Fibroblast of skin of left biceps (primary cell): ENCODE results near the gene COL9A2.

Experiments
- DNase-seq, 2 experiments: peaks; one replicate each; pipeline ENCODE4 v3.0.0-alpha.2; 2013; ENCODE audit warnings: low read depth in 2 of 2

Gene COL9A2

DNA sequence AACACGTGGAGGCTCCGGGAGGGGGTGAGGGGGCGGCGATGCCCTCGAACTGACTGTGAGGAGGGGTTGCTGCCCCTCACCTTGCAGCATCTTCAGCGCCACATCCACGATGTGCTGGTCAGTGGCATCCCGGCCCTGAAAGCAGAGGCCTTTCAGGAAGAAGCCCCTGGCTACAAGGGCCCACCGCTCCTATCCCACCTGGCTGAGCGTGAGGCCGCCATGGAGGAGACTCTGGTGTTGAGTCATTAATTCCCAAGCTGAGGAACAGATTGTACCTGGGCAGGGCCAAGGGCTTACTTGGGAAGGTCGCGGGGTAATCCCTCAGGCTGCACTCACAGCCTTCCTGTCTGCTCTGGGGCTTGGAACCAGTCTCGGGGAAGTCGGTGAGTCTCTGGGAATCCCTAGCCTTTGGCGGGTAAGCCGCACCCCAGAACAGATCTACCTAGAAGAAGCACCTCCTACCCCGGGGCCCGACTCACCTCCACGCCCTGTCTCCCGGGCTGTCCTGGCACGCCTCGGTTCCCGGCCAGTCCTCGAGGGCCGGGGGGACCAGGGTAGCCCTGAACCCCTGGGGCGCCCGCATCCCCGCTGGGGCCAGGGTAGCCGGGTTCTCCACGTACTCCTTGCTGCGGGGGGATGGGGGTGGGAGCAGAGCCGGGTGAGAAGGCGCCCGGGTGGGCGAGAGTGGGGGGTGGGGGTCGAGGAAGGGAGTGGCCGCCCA, 13.9 kb downstream of the COL9A2 start:
- no peak for DNase-seq

DNA sequence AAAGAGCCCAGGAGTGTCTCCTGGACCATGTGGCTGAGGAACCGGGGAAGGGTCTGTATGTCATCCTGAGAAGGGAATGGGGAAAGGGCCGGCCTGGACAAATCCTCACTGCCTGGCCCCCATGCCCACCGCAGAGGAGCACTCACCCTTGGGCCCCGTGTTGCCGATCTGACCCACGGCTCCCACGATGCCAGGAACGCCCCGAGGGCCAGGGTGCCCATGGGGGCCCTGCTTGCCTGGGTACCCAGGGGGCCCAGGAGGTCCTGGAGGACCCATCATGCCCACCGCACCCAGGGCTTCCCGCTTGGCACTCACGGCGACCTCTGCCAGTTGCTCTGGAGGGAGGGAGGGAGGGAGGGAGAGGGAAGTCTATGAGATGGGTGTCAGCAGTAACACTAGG, 14.6 kb downstream of the COL9A2 start:
- no peak for DNase-seq

DNA sequence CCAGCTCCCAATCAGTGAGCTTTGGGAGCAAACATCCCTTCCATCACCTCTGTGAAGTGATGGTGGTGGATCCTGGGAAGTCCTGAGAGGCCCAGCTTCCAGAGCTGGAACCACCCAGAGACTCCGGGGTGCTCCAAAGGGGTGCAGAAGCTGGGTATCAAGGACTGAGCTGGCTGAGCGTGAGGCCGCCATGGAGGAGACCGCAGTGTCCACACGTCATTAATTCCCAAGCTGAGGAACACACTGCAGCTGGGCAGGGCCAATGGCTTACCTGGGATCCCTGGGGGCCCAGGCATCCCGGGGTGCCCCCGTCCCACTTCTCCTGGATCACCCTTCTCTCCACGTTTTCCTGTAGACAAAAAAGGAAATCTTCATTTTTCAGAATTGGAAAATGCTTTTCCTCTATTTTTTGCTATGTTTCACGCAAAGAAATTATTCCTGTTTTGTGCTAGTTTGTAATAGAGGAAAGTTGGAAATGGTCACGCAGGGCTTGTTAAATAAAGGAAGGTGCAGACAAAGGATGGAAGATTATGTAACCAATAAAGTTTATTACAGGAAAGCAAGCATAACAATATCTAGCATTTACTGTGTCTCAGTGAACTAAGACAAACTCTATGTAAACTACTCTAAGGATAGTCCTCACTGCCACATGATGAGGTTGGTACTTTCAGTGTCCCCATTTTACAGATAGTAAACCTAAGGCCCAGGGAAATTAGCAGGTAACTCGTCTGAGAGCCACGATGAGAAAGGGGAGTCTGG, 15.4 kb downstream of the COL9A2 start:
- DNase-seq = no peak

- DNase-seq = no peak
These were observed 16.0 kb downstream of the COL9A2 start for GRCh38 chr1:40301066-40301465.

DNA sequence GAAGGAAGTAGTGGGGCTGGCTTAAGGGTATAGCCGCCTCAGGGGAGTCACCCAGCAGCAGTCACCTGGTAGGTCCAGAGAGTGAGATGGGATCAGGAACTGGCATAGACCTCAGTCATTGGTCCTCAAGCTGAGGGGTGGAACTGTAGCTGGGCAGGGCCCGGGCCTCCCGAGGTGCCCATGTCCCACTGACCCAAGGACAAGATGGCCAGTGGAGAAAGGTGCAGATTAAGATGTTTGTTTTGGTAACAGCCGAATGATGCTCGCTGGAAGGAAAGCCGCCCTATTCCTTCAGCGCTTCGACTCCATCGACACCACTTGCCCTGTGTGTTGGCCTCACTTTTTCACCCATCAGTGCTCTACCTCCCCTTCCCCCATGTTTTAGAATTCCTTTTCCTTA, 16.4 kb downstream of the COL9A2 start:
- no peak for DNase-seq

GRCh38 chr1:40300249-40300567, 16.9 kb downstream of the COL9A2 start:
- DNase-seq = no peak

GRCh38 chr1:40299366-40300248, 17.5 kb downstream of the COL9A2 start:
- DNase-seq = peak in 1 of 2 experiments; percentile 18

DNA sequence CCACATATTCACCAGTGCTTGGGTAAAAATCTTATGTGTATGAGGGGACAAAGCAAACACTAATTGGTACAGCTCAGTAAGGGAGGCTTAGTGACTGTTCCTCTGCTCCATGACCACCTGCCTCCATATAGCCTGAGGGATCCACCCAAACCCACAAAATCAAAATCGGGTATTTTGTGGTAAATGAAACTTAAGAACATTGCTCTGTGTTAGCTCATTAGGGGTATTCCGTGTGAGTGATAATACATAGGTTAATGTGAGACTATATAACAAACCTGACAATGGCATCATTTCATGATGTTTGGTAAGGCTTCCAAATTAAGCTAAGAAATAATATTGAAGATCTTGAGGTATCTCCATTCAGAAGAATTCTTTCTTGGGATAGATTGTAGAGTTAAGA, 25.8 kb downstream of the COL9A2 start:
- no peak for DNase-seq

DNA sequence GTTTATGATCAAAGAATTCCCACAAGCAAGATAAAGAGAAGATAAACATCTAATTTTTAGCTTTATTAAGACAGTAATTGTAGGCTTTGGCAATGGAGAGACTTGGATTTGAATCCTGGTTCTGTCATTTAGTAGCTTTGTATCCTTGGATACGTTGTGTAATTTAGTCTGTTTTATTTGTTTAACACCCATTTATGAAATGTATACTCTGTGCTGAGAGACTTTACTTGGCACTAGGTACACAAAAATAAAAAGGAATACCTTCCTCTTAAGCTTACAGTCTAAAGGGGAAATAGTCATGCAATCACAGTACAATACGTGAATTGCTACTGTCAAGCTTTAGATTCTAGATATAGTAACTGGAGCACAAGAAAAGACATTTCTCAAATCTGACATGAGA, 35.2 kb downstream of the COL9A2 start:
- no peak for DNase-seq

- DNase-seq = no peak
These were observed 41.0 kb downstream of the COL9A2 start for GRCh38 chr1:40276122-40276521.

DNA sequence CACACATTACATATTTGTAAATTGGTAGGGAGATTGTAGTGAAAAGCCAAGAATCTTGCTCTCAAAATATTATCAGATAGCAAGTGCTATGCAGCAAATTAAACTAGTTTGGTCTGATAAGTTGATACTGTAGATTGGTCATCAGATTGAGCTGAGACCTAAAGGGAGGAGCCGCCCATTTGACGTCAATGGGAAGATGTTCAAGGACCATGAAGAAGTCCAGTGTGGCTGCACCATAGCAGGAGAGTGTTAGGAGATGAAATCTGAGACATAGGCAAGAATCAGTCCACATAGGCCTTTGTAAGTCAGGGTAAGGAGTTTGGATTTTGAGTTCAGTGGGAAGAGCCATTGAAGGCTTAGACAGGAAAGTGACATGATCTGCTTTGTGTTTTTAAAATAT, 42.8 kb downstream of the COL9A2 start:
- DNase-seq = no peak

DNA sequence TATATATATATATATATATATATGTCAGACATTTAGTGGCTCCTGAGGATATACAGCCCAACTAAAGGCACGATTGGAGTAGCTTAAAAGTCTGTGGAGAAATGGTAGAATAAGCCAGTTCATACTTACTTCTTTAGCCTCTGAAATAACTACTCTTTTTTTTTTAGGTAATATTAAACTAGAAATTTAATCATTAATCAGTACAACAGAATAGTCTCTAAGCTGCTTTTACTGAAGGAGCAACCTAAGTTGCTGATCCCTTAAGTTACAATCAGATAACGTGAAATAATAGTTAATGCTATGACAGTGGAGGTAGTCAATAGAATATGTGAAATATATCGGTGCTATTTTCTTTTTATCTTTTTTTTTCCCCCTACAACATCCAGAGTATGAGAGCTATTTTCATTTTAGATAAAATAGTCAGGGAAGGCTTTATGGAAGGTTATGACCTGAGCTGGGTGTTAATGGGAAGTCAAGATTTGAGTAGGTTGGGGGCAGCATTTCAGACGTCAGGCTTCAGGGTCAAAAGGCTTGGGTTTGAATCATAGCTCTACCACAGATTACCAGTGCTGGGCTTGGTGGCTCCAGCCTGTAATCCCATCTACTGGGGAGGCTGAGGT, 43.4 kb downstream of the COL9A2 start:
- no peak for DNase-seq

- no peak for DNase-seq
These were observed 44.4 kb downstream of the COL9A2 start for GRCh38 chr1:40272653-40273213.

- DNase-seq = no peak
These were observed 46.8 kb downstream of the COL9A2 start for GRCh38 chr1:40270152-40270834.

DNA sequence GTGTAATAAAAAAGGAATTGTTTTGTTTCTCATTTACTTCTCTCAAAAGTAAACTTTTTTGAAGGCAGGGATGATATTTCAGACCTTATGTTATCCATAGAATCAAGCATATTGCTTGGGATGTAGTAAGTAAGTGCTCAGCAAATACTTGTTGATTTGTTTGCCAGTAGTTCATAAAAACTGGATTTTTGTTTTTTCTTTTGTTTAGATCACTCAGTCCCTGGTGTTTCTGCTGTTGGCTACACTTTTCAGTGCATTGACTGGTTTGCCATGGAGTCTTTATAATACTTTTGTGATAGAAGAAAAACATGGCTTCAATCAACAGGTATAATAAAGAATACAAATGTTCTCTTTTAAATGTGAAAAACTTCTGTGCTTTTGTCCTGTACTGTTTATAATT, 48.9 kb downstream of the COL9A2 start:
- DNase-seq = no peak

- peak; percentile 90 to 93 for DNase-seq
These were observed 49.3 kb downstream of the COL9A2 start for GRCh38 chr1:40267767-40268187.

DNA sequence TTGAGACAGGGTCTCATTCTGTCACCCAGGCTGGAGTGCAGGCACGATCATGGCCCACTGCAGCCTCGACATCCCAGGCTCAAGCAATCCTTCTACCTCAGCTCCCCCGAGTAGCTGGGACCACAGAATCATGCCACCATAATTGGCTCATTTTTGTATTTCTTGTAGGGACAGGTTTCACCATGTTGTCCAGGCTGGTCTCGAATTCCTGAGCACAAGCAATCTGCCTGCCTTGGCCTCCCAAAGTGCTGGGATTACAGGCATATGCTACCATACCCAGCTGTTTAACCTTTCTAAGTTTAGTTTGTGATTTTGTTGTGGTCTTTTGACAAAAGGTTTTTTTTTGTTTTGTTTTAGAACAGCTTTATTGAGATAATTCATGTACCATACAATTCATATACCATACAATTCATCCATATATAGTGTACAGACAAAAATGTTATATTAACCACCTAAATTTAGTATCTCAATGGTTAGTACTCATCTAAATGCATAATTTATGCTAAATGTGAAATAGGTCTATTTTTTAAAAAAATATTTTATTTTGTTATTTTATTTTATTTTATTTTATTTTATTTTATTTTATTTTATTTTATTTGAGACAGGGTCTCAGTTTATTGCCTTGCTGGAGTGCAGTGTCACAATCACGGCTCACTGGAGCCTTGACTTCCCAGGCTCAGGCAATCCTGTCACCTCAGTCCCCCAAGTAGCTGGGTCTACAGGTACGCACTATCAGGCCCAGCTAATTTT, 50.1 kb downstream of the COL9A2 start:
- no peak for DNase-seq

DNA sequence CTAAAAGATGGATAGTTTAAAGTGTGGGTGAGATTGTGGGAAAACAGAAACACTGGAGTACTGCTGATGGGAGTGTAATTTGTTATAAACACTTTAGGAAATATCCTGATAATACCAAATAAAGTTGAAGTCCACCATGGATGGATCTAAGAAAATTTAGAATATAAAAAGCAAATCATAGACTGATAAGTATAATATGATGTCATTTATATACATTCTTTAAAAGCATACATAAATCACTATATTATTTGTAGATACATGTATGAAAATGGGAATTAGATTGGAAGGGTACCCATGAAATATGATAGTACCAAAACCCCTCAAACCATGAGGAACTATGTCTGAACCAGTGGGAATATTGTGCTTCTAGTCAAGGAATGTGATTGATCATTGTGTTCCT, 51.2 kb downstream of the COL9A2 start:
- no peak for DNase-seq

GRCh38 chr1:40265298-40265697, 51.8 kb downstream of the COL9A2 start:
- DNase-seq = no peak

DNA sequence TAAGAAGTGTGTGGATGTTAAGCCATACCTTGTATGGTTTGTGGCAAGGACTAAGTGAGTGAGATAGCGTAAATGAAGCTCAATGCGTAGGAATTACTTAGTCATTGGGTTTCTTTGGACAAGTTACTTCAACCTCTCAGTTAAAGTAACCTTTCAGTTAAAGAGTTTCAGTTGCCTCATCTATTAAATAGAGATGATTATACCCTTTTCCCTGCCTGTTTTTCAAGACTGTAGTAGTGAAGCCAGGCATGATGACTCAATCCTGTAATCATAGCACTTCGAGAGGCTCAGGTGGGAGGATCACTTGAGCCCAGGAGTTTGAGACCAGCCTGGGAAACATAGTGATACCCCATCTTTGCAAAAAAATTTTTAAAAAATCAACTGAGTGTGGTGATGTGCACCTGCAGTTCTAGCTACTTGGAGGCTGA, 52.7 kb downstream of the COL9A2 start:
- DNase-seq = no peak

DNA sequence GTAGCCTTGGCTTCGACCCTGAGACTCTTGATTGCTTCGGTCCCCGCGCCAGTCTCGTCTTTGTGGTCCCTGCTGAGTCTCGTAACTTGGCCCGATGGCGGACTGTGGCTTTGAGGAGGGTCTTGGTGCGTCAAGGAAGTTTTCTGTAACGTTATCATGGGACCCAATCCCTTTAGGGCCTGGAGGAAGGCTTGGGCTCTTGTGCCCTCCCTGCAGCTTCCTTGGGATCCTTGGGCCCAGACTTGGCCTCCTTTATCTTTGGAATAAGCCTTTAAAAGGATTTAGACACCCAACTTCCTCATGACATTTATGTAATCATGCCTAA, 58.7 kb downstream of the COL9A2 start:
- no peak for DNase-seq
